ENCODE results near the gene CEP350. TPM values are rescaled to one million over a fixed set of nuclear protein-coding genes. Genes with fewer than 3 reads are reported as not detected.

The CEP350 gene
- total RNA-seq, 4 donors from 2014 or later, result 74.4 to 89.0 (median 82.0) TPM

GRCh38 chr1:179917601-179918429, 36.8 kb upstream of the CEP350 start:
- Histone ChIP-seq H3K4me1 (no peaks in the 10 kb centered on the region), H3K27me3 (no peaks in the 10 kb centered on the region), H3K36me3 (peaks cover 16 to 91% of the 10 kb centered on the region in 2 donors), H3K9me3 (no peaks in the 10 kb centered on the region), H3K4me3 (no peak overlapping the region), H3K27ac (no peak overlapping the region)
- 85 to 91% methylated on average over 8 to 10 of the region's 10 CpGs for WGBS, 2 donors (ENCODE audit: low coverage in 1 of 2)
- ATAC-seq, result no peak
- TF ChIP-seq POLR2A (IDR thresholded peaks at IDR 0.05), result no peak
- TF ChIP-seq EP300 (IDR thresholded peaks at IDR 0.05), result no peak
- no peak for TF ChIP-seq CTCF (IDR thresholded peaks at IDR 0.05)
- TF ChIP-seq POLR2AphosphoS5 (IDR thresholded peaks at IDR 0.05), result no peak

GRCh38 chr1:179921472-179921871, 33.1 kb upstream of the CEP350 start:
- TF ChIP-seq EP300 (IDR thresholded peaks at IDR 0.05) (no peak), POLR2AphosphoS5 (IDR thresholded peaks at IDR 0.05) (no peak), CTCF (IDR thresholded peaks at IDR 0.05) (no peak), POLR2A (IDR thresholded peaks at IDR 0.05) (no peak)
- no peak for ATAC-seq
- H3K9me3 ChIP-seq, result no peaks in the 10 kb centered on the region
- H3K36me3 ChIP-seq, result peaks cover 16 to 54% of the 10 kb centered on the region in 2 donors
- H3K27me3 ChIP-seq, result no peaks in the 10 kb centered on the region
- WGBS, 2 donors (ENCODE audit: low coverage in 1 of 2), result 60 to 67% methylated on average over 1 of the region's 1 CpG
- no peaks in the 10 kb centered on the region for H3K4me1 ChIP-seq
- no peak overlapping the region for H3K27ac ChIP-seq
- no peak overlapping the region for H3K4me3 ChIP-seq

GRCh38 chr1:179921981-179922872, 32.4 kb upstream of the CEP350 start:
- no peak for ATAC-seq
- H3K27ac ChIP-seq, result no peak overlapping the region
- no peaks in the 10 kb centered on the region for H3K4me1 ChIP-seq
- H3K27me3 ChIP-seq, result no peaks in the 10 kb centered on the region
- H3K36me3 ChIP-seq, result peaks cover 12 to 47% of the 10 kb centered on the region in 2 donors
- 77 to 83% methylated on average over 5 to 8 of the region's 8 CpGs for WGBS, 2 donors (ENCODE audit: low coverage in 1 of 2)
- TF ChIP-seq EP300 (IDR thresholded peaks at IDR 0.05), result no peak
- no peak for TF ChIP-seq CTCF (IDR thresholded peaks at IDR 0.05)
- no peak for TF ChIP-seq POLR2A (IDR thresholded peaks at IDR 0.05)
- TF ChIP-seq POLR2AphosphoS5 (IDR thresholded peaks at IDR 0.05), result no peak
- no peak overlapping the region for H3K4me3 ChIP-seq
- no peaks in the 10 kb centered on the region for H3K9me3 ChIP-seq

DNA sequence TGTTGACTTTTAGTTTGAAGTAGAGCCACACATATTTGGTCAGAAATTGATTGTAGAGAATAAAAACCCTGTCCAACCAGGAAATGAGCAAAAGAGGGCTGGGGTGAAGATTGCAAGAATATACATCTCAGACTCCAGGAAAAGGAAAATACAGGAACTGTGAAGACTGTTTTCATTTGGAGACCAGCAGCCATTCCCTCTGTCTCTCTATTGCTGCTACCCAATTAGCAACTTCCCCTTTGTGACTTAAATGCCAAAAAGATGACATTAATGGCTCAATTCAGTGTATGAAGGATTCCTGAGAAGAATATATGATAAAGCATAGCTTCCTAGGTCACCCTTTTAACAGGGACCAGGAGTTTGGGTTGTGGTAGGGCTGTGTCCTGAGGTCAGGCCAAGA, 31.6 kb upstream of the CEP350 start:
- no peaks in the 10 kb centered on the region for H3K9me3 ChIP-seq
- no peaks in the 10 kb centered on the region for H3K27me3 ChIP-seq
- H3K4me1 ChIP-seq, result no peaks in the 10 kb centered on the region
- no peak for TF ChIP-seq CTCF (IDR thresholded peaks at IDR 0.05)
- no peak overlapping the region for H3K4me3 ChIP-seq
- ATAC-seq, result no peak
- H3K36me3 ChIP-seq, result peaks cover 4 to 39% of the 10 kb centered on the region in 2 donors
- no peak overlapping the region for H3K27ac ChIP-seq
